ENCODE measurements around the gene SDC4. TPM values are rescaled to one million over a fixed set of nuclear protein-coding genes. Genes with fewer than 3 reads are reported as not detected.

The SDC4 gene
- total and polyA plus RNA-seq, 2 donors, result 7.4 to 18.9 TPM

DNA sequence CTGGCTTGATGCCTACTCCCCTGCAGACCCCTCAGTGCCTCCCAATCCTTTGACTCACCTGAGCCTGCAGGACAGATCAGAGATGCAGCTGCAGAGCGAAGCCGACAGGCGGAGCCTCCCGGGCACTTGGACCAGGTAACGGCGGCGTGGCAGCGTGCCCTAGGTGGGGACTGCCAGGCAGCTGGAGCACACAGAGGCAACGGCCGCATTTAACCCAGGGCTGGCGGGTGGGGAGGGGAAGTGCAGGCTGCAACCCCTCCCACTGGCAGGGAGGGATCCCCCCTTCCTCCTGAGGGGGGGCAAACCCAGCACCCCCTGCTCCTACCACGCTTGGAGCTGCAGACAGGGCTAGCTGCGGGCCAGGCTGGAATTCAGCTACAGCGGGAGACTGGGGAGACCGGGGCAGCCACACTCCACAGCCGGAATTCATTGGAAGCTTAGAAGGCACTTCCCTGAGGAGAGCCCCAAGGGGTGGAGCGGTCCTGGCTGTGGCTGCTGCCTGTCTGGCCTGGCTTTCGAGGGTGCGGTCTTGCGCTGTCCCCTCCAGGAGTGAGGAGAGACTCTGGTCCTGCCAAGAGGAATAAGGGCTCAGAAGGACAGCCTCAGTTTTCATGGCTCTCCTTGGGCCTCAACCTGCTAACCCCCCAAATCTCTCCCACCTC is 40.0 kb downstream of the SDC4 start, which contains the start of gene MATN4:
TSS of gene MATN4 (minus strand) at position 183 of the 662 bp plus-strand sequence. CDS start 2,717 bp downstream, outside the sequence.
- 84% methylated on average over 20 of the region's 20 CpGs for WGBS
- Histone ChIP-seq H3K4me1 (ENCODE audit: control insufficient read depth in 2 of 2, insufficient read depth in 2 of 2, low read length in 2 of 2) (no peaks in the 10 kb centered on the region), H3K4me3 (ENCODE audit: low read length in 2 of 2) (no peak within 1 kb of the TSS), H3K9me3 (ENCODE audit: control insufficient read depth in 2 of 2, insufficient read depth in 1 of 2, low read length in 1 of 2) (peaks cover 0 to 4% of the 10 kb centered on the region in 2 donors), H3K27ac (ENCODE audit: low read depth in 1 of 2, low read length in 1 of 2) (no peak within 1 kb of the TSS), H3K27me3 (ENCODE audit: control insufficient read depth in 2 of 2, insufficient read depth in 1 of 2, low read length in 1 of 2) (peaks cover 15 to 79% of the 10 kb centered on the region in 2 donors), H3K36me3 (ENCODE audit: control insufficient read depth in 2 of 2, insufficient read depth in 2 of 2, low read length in 1 of 2) (no peaks in the 10 kb centered on the region)
- no peak for DNase-seq (ENCODE audit: low read depth in 6 of 9, low spot score in 9 of 9)

- WGBS, result 47% methylated on average over 16 of the region's 16 CpGs
- DNase-seq (ENCODE audit: low read depth in 6 of 9, low spot score in 9 of 9), result no peak
- Histone ChIP-seq H3K4me3 (ENCODE audit: low read length in 2 of 2) (no peak overlapping the region), H3K4me1 (ENCODE audit: control insufficient read depth in 2 of 2, insufficient read depth in 2 of 2, low read length in 2 of 2) (no peaks in the 10 kb centered on the region), H3K36me3 (ENCODE audit: control insufficient read depth in 2 of 2, insufficient read depth in 2 of 2, low read length in 1 of 2) (no peaks in the 10 kb centered on the region), H3K9me3 (ENCODE audit: control insufficient read depth in 2 of 2, insufficient read depth in 1 of 2, low read length in 1 of 2) (peaks cover 0 to 4% of the 10 kb centered on the region in 2 donors), H3K27ac (ENCODE audit: low read depth in 1 of 2, low read length in 1 of 2) (no peak overlapping the region), H3K27me3 (ENCODE audit: control insufficient read depth in 2 of 2, insufficient read depth in 1 of 2, low read length in 1 of 2) (peaks cover 13 to 71% of the 10 kb centered on the region in 2 donors)
These were observed 41.1 kb downstream of the SDC4 start for GRCh38 chr20:45307076-45307640.

GRCh38 chr20:45306431-45306982 is 41.7 kb downstream of the SDC4 start, which contains the start of gene RBPJL:
Gene RBPJL, plus strand, starts transcription at chr20:45306840. Its CDS starts 83 bp downstream, at chr20:45306923.
- DNase-seq (ENCODE audit: low read depth in 6 of 9, low spot score in 9 of 9), result peak in 2 of 9 donors; percentile 35 to 37
- Histone ChIP-seq H3K27ac (ENCODE audit: low read depth in 1 of 2, low read length in 1 of 2) (no peak within 1 kb of the TSS), H3K9me3 (ENCODE audit: control insufficient read depth in 2 of 2, insufficient read depth in 1 of 2, low read length in 1 of 2) (peaks cover 0 to 4% of the 10 kb centered on the region in 2 donors), H3K4me3 (ENCODE audit: low read length in 2 of 2) (no peak within 1 kb of the TSS), H3K36me3 (ENCODE audit: control insufficient read depth in 2 of 2, insufficient read depth in 2 of 2, low read length in 1 of 2) (no peaks in the 10 kb centered on the region), H3K4me1 (ENCODE audit: control insufficient read depth in 2 of 2, insufficient read depth in 2 of 2, low read length in 2 of 2) (no peaks in the 10 kb centered on the region), H3K27me3 (ENCODE audit: control insufficient read depth in 2 of 2, insufficient read depth in 1 of 2, low read length in 1 of 2) (peaks cover 13 to 65% of the 10 kb centered on the region in 2 donors)
- WGBS, result 27% methylated on average over 41 of the region's 41 CpGs

DNA sequence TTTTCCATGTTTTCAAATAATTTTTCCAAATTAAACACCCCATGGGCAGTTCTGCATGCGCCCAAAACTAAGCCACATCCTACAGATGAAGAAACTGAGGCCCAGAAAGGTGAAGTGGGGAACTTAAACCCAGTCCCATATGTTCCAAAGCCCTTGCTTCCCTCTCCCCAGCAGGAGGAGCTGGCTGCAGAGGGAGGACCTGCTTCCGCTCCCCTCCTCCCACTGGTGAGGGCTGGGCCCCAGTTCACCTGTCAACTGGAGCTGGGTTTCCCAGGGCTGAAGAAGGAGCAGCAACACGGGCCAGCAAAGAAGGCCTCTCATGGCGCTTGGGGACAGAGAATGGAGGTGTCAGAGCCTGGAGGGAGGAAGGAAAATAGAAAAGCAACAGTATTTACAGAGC is 43.0 kb downstream of the SDC4 start:
- Histone ChIP-seq H3K9me3 (ENCODE audit: control insufficient read depth in 2 of 2, insufficient read depth in 1 of 2, low read length in 1 of 2) (peaks cover 0 to 4% of the 10 kb centered on the region in 2 donors), H3K36me3 (ENCODE audit: control insufficient read depth in 2 of 2, insufficient read depth in 2 of 2, low read length in 1 of 2) (no peaks in the 10 kb centered on the region), H3K4me3 (ENCODE audit: low read length in 2 of 2) (no peak overlapping the region), H3K27ac (ENCODE audit: low read depth in 1 of 2, low read length in 1 of 2) (no peak overlapping the region), H3K27me3 (ENCODE audit: control insufficient read depth in 2 of 2, insufficient read depth in 1 of 2, low read length in 1 of 2) (peaks cover 13 to 62% of the 10 kb centered on the region in 2 donors), H3K4me1 (ENCODE audit: control insufficient read depth in 2 of 2, insufficient read depth in 2 of 2, low read length in 2 of 2) (no peaks in the 10 kb centered on the region)
- WGBS, result 68% methylated on average over 4 of the region's 4 CpGs
- no peak for DNase-seq (ENCODE audit: low read depth in 6 of 9, low spot score in 9 of 9)

DNA sequence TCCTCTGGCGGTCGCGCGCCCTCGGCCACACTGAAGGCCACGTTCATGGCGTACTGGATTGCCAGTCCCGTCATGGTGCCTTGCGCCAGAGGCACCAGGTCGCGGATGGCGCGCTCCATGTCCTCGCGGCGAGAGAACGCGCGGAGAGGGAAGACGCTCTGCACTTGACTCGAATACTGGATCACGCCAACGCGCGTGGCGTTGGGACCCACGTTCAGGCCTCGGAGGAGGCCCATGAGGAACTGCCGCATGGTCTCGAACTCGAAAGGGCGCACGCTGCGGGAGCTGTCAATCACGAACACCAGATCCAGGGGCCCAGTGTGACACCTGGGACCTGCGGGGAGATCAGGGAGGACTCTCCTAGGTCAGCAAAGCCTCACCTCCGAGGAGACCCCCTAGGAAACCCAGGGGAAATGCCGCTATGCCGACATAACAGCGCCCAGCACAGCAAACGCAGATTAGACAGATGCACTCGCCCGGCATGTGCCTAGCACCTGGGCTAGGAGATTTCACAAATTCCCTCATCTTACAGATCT is 43.7 kb downstream of the SDC4 start:
- no peaks in the 10 kb centered on the region for H3K36me3 ChIP-seq (ENCODE audit: control insufficient read depth in 2 of 2, insufficient read depth in 2 of 2, low read length in 1 of 2)
- H3K27me3 ChIP-seq (ENCODE audit: control insufficient read depth in 2 of 2, insufficient read depth in 1 of 2, low read length in 1 of 2), result peaks cover 13 to 60% of the 10 kb centered on the region in 2 donors
- 73% methylated on average over 43 of the region's 43 CpGs for whole genome bisulfite sequencing
- DNase-seq (ENCODE audit: low read depth in 6 of 9, low spot score in 9 of 9), result no peak
- H3K27ac ChIP-seq (ENCODE audit: low read depth in 1 of 2, low read length in 1 of 2), result no peak overlapping the region
- H3K9me3 ChIP-seq (ENCODE audit: control insufficient read depth in 2 of 2, insufficient read depth in 1 of 2, low read length in 1 of 2), result peaks cover 0 to 4% of the 10 kb centered on the region in 2 donors
- no peaks in the 10 kb centered on the region for H3K4me1 ChIP-seq (ENCODE audit: control insufficient read depth in 2 of 2, insufficient read depth in 2 of 2, low read length in 2 of 2)
- no peak overlapping the region for H3K4me3 ChIP-seq (ENCODE audit: low read length in 2 of 2)

DNA sequence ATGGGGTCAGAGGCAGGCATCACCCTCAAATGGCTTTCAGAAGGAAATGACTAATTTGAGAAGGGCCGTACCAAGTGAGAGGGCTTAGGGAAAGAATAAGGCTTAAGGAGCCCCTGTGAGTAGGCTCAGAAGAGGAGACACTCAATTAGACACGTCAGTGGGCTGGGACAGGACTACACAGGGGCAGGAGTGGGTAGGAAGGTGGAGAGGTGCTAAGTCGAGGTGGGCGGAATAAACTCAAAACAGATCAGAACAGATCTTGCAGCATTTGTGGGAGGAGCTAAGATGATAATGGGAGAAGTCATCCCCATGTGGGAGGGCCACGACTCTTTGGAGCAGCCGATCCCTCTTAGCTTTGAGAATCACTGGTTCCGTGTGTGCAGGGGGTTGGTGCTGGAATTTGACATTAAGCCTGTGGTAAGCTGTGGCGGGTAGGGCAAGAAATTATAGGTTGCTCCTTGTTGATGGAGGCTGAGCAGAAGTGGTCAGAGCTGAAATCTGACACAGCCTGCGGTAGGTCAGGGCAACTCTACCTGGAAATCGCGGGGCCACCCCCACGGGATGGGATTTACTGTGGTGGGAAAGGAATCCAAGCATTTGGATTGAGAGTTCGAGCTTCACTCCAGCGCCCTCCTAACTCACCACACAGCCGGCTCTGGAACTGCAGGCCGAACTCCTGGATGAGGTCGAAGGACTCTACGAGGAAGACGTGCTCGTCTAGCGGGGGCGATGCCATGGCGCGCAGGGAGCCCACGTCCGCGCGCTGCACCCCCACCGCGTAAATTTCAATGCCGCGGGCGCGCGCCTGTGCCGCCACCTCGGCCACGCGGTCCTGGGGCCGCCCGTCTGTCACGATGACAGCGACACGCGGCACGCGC is 44.4 kb downstream of the SDC4 start:
- WGBS, result 53% methylated on average over 47 of the region's 47 CpGs
- DNase-seq (ENCODE audit: low read depth in 6 of 9, low spot score in 9 of 9), result no peak
- Histone ChIP-seq H3K27ac (ENCODE audit: low read depth in 1 of 2, low read length in 1 of 2) (no peak overlapping the region), H3K4me3 (ENCODE audit: low read length in 2 of 2) (no peak overlapping the region), H3K4me1 (ENCODE audit: control insufficient read depth in 2 of 2, insufficient read depth in 2 of 2, low read length in 2 of 2) (no peaks in the 10 kb centered on the region), H3K27me3 (ENCODE audit: control insufficient read depth in 2 of 2, insufficient read depth in 1 of 2, low read length in 1 of 2) (peaks cover 13 to 55% of the 10 kb centered on the region in 2 donors), H3K9me3 (ENCODE audit: control insufficient read depth in 2 of 2, insufficient read depth in 1 of 2, low read length in 1 of 2) (peaks cover 0 to 4% of the 10 kb centered on the region in 2 donors), H3K36me3 (ENCODE audit: control insufficient read depth in 2 of 2, insufficient read depth in 2 of 2, low read length in 1 of 2) (no peaks in the 10 kb centered on the region)

GRCh38 chr20:45301824-45302271 is 46.4 kb downstream of the SDC4 start:
- no peak overlapping the region for H3K4me3 ChIP-seq (ENCODE audit: low read length in 2 of 2)
- 92% methylated on average over 5 of the region's 5 CpGs for WGBS
- H3K27me3 ChIP-seq (ENCODE audit: control insufficient read depth in 2 of 2, insufficient read depth in 1 of 2, low read length in 1 of 2), result peaks cover 12 to 38% of the 10 kb centered on the region in 2 donors

DNA sequence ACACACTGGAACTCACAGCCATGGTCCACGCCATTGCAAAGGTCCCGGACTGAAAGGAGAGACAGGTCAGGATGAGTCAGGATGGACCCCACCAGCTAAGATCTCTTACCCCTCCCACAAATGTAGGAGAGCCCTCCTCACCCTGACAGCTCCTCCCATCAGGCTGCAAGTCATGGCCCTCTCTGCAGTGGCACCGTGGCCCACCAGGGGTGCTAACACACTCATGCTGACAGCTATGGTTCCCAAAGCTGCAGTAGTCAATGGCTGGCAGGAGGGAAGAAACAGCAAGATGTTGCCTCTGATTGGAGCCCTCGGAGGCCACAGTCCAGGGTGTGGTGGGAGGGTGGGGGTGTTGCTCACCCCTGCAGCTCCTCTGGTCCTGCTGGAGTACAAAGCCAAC is 47.3 kb downstream of the SDC4 start:
- no peaks in the 10 kb centered on the region for H3K9me3 ChIP-seq (ENCODE audit: control insufficient read depth in 2 of 2, insufficient read depth in 1 of 2, low read length in 1 of 2)
- 53% methylated on average over 4 of the region's 4 CpGs for WGBS
- no peaks in the 10 kb centered on the region for H3K36me3 ChIP-seq (ENCODE audit: control insufficient read depth in 2 of 2, insufficient read depth in 2 of 2, low read length in 1 of 2)
- H3K27me3 ChIP-seq (ENCODE audit: control insufficient read depth in 2 of 2, insufficient read depth in 1 of 2, low read length in 1 of 2), result peaks cover 9 to 29% of the 10 kb centered on the region in 2 donors
- no peaks in the 10 kb centered on the region for H3K4me1 ChIP-seq (ENCODE audit: control insufficient read depth in 2 of 2, insufficient read depth in 2 of 2, low read length in 2 of 2)
- H3K27ac ChIP-seq (ENCODE audit: low read depth in 1 of 2, low read length in 1 of 2), result no peak overlapping the region
- no peak for DNase-seq (ENCODE audit: low read depth in 6 of 9, low spot score in 9 of 9)
- H3K4me3 ChIP-seq (ENCODE audit: low read length in 2 of 2), result no peak overlapping the region

More at GRCh38 chr20:45301824-45302271, 46.4 kb downstream of the SDC4 start:
- Histone ChIP-seq H3K9me3 (ENCODE audit: control insufficient read depth in 2 of 2, insufficient read depth in 1 of 2, low read length in 1 of 2) (peaks cover 0 to 4% of the 10 kb centered on the region in 2 donors), H3K36me3 (ENCODE audit: control insufficient read depth in 2 of 2, insufficient read depth in 2 of 2, low read length in 1 of 2) (no peaks in the 10 kb centered on the region), H3K27ac (ENCODE audit: low read depth in 1 of 2, low read length in 1 of 2) (no peak overlapping the region), H3K4me1 (ENCODE audit: control insufficient read depth in 2 of 2, insufficient read depth in 2 of 2, low read length in 2 of 2) (no peaks in the 10 kb centered on the region)
- no peak for DNase-seq (ENCODE audit: low read depth in 6 of 9, low spot score in 9 of 9)

All from thymus (tissue), 11 donors.